H1 (cell line): ENCODE data around the gene SLITRK2. TPM values are rescaled to one million over a fixed set of nuclear protein-coding genes. Genes with fewer than 3 reads are reported as not detected.
A peak's percentile ranks its signal among the peaks of the same experiment; 100 is the strongest.

ENCODE experiments used
- BACH1 ChIP-seq: IDR thresholded peaks from 2 replicates; pipeline ENCODE4 v1.6.1; 2012; ENCODE audit warnings: low read length, improper control_type of control experiment
- CBX8 ChIP-seq: fragments of 300-800, 300-1000 bp; sonication (generic); IDR thresholded peaks from 2 replicates; pipeline ENCODE4 v1.7.1; 2016; ENCODE audit warnings: low read depth, low read length, borderline replicate concordance
- CEBPB ChIP-seq: IDR thresholded peaks from 2 replicates; pipeline ENCODE4 v1.6.1; 2012; ENCODE audit warnings: low read depth, low read length
- CTBP2 ChIP-seq: IDR thresholded peaks from 2 replicates; pipeline ENCODE4 v1.7.0; 2011; ENCODE audit warnings: borderline replicate concordance, mild to moderate bottlenecking, moderate library complexity, mixed read lengths, low read length; ENCODE audit not compliant: insufficient read depth, insufficient read length
- EP300 ChIP-seq, 2 experiments: IDR thresholded peaks; 1 replicate in 1 of 2; 2 replicates in 1 of 2; pipeline ENCODE4 v1.6.1; 2011 to 2012; ENCODE audit warnings: low read depth in 2 of 2, low read length in 2 of 2, mild to moderate bottlenecking in 2 of 2, borderline replicate concordance in 1 of 2, inconsistent platforms in 1 of 2, moderate library complexity in 1 of 2
- JUN ChIP-seq: IDR thresholded peaks from 2 replicates; pipeline ENCODE4 v1.6.1; 2011; ENCODE audit warnings: low read depth, mild to moderate bottlenecking, improper control_type of control experiment, low read length
- RNF2 ChIP-seq: fragments of 200-900, 300-1000 bp; sonication (generic); IDR thresholded peaks from 2 replicates; pipeline ENCODE4 v1.7.1; 2016; ENCODE audit warnings: borderline replicate concordance, low read depth, mild to moderate bottlenecking, antibody characterized with exemption, low read length; ENCODE audit not compliant: poor library complexity, severe bottlenecking; ENCODE audit errors: missing control alignments
- SIN3A ChIP-seq, 2 experiments: IDR thresholded peaks in 1 of 2; conservative IDR thresholded peaks in 1 of 2; 2 replicates each; pipeline ENCODE4 v1.6.1; 2011 to 2012; ENCODE audit warnings: low read length in 2 of 2, improper control_type of control experiment in 1 of 2, low read depth in 1 of 2, mild to moderate bottlenecking in 1 of 2
- SRF ChIP-seq: IDR thresholded peaks from 2 replicates; pipeline ENCODE4 v1.6.1; 2011; ENCODE audit warnings: mild to moderate bottlenecking, low read depth, low read length, moderate library complexity
- SUZ12 ChIP-seq: fragments of 200-600 bp; sonication (generic); IDR thresholded peaks from 2 replicates; pipeline ENCODE4 v1.6.1; 2012; ENCODE audit warnings: mild to moderate bottlenecking, inconsistent platforms, low read length, moderate library complexity, mixed read lengths
- TEAD4 ChIP-seq: IDR thresholded peaks from 2 replicates; pipeline ENCODE4 v1.6.1; 2012; ENCODE audit warnings: low read depth, low read length, inconsistent platforms, mixed read lengths
- polyA plus RNA-seq, 7 experiments: library from polyadenylated mRNA; depleted of rRNA in 3 of 7; stranded (reverse) in 5 of 7; unstranded in 2 of 7; fragments of >200 nt in 5 of 7; fragments of 200-250 nt in 2 of 7; gene quantifications; 1 replicate in 5 of 7; 2 replicates in 1 of 7; 4 replicates in 1 of 7; pipeline versions ENCODE4 v1.2.1 to v1.2.3, GENCODE V29; 2011 to 2013; ENCODE audit warnings: missing spikeins in 2 of 7, mixed read lengths in 2 of 7
- total RNA-seq: library from RNA; stranded (reverse); fragmentation: NEBNext Ultra II Directional; extraction: Animal tissue kit (Norgen Biotek cat#: 25700); gene quantifications from 2 replicates; pipeline ENCODE4 v1.2.1, GENCODE V29; 2021

Gene SLITRK2
- total and polyA plus RNA-seq, 2 of the 8 experiments (the other 6 are each of a cell fraction or from before 2014, with no cell fraction given): 0.14 to 0.39 TPM

DNA sequence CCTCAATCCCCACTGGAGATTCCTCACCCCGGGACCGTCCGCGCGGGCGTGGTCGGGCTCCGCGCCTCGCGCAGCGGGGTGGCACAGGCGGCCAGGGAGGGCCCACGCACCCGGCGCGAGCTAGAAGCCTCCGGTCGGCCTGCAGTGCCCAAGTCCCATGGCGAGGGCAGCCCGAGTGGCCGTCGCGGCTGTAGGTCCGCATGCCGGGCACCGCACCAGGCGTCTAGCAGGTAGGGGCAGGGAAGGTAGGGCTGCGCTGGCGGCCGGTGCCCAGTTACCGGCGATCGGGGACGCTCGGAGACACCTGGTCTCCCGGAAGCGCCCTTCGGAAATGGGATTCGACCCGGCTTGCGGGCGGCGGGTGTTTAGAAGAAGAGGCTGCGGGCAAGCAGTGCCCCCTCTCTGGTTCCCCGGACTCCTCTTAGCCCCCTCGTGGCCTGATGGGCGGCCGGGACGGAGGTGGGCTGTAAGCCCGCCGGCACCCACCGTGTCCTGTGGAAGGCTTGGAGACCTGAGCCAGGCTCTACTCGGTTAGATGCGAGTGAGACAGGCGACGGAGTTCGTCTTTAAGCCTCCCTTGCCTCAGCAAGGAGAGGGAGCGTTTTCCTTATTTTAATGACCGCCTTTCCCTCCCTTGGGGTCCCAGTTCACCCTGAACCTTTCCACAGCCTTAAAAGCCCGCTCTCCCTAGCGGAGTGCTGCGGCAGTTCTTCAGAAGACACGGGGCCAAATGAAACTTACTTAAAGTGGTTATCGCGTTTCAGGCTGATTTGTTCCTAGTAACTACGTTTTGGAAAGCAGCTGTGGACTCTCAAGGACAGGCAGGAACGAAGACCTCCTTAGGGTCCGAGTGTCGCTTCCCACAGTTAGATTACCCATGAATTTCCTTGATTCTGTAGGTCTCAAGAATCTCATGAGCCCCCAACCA, 821 bp downstream of the SLITRK2 start (continued):
- TF ChIP-seq SIN3A (conservative IDR thresholded peaks at IDR 0.05 in 1 of 2, IDR thresholded peaks at IDR 0.05 in 1 of 2; ENCODE audit: low read depth in 1 of 2, low read length in 2 of 2): no peak
- TF ChIP-seq TEAD4: no peak
- TF ChIP-seq BACH1: no peak
- TF ChIP-seq CEBPB: no peak
- TF ChIP-seq JUN: no peak
- TF ChIP-seq CTBP2: no peak
- no peak for TF ChIP-seq EP300 (IDR thresholded peaks at IDR 0.05; ENCODE audit: borderline replicate concordance in 1 of 2, low read depth in 2 of 2, low read length in 2 of 2)
- no peak for TF ChIP-seq SRF
- TF ChIP-seq RNF2: peak; percentile 72
- TF ChIP-seq SUZ12: peak; percentile 74
- TF ChIP-seq CBX8: no peak
